CD4-positive, alpha-beta T cell treated with Interleukin-2 at 100 ng/mL for 4 hours (primary cell): Measurements from ENCODE around the gene BTBD9.

Experiments
- DNase-seq: peaks from one replicate; pipeline ENCODE4 v3.0.0-alpha.2; 2020; ENCODE audit warnings: low spot score

The BTBD9 gene

GRCh38 chr6:38481211-38481836 is 158.4 kb downstream of the BTBD9 start:
- no peak for DNase-seq

- DNase-seq = no peak
These were observed 159.7 kb downstream of the BTBD9 start for GRCh38 chr6:38480036-38480435.

- no peak for DNase-seq
These were observed 160.4 kb downstream of the BTBD9 start for GRCh38 chr6:38479331-38479730.

GRCh38 chr6:38477680-38478260 is 162.0 kb downstream of the BTBD9 start:
- no peak for DNase-seq

- no peak for DNase-seq
These were observed 162.8 kb downstream of the BTBD9 start for GRCh38 chr6:38476888-38477287.

GRCh38 chr6:38476141-38476540 is 163.6 kb downstream of the BTBD9 start:
- no peak for DNase-seq

GRCh38 chr6:38470548-38470947 is 169.2 kb downstream of the BTBD9 start:
- DNase-seq = no peak

GRCh38 chr6:38467566-38467965 is 172.2 kb downstream of the BTBD9 start:
- DNase-seq = no peak

GRCh38 chr6:38460186-38460585 is 179.5 kb downstream of the BTBD9 start:
- DNase-seq = no peak

GRCh38 chr6:38459291-38459690 is 180.4 kb downstream of the BTBD9 start:
- DNase-seq = no peak

- no peak for DNase-seq
These were observed 185.9 kb downstream of the BTBD9 start for GRCh38 chr6:38453861-38454260.

GRCh38 chr6:38452816-38453660 is 186.7 kb downstream of the BTBD9 start:
- no peak for DNase-seq

- DNase-seq = no peak
These were observed 189.0 kb downstream of the BTBD9 start for GRCh38 chr6:38450717-38451116.

- no peak for DNase-seq
These were observed 193.8 kb downstream of the BTBD9 start for GRCh38 chr6:38445925-38446324.

GRCh38 chr6:38445336-38445735 is 194.4 kb downstream of the BTBD9 start:
- DNase-seq = no peak

GRCh38 chr6:38443352-38444144 is 196.2 kb downstream of the BTBD9 start:
- DNase-seq = no peak

- DNase-seq = no peak
These were observed 201.6 kb downstream of the BTBD9 start for GRCh38 chr6:38438097-38438496.

GRCh38 chr6:38436726-38437465 is 202.8 kb downstream of the BTBD9 start:
- no peak for DNase-seq

GRCh38 chr6:38435330-38435729 is 204.4 kb downstream of the BTBD9 start:
- DNase-seq = no peak

- no peak for DNase-seq
These were observed 205.7 kb downstream of the BTBD9 start for GRCh38 chr6:38434051-38434450.

- no peak for DNase-seq
These were observed 207.2 kb downstream of the BTBD9 start for GRCh38 chr6:38432479-38432878.

GRCh38 chr6:38432079-38432478 is 207.7 kb downstream of the BTBD9 start:
- DNase-seq = no peak
